IPS-15b (cell line): Measurements from ENCODE around the gene PDE5A.

Source experiments
- H3K27me3 ChIP-seq: one replicate; pipeline ENCODE4 v1.6.1; 2013; ENCODE audit warnings: low read length; ENCODE audit not compliant: control insufficient read depth, insufficient read depth
- H3K36me3 ChIP-seq: one replicate; pipeline ENCODE4 v1.6.1; 2013; ENCODE audit warnings: low read length; ENCODE audit not compliant: control insufficient read depth, insufficient read depth
- H3K4me1 ChIP-seq: one replicate; pipeline ENCODE4 v1.6.1; 2013; ENCODE audit warnings: mild to moderate bottlenecking, low read length; ENCODE audit not compliant: control insufficient read depth, insufficient read depth
- H3K4me3 ChIP-seq: one replicate; pipeline ENCODE4 v1.5.1; 2013; ENCODE audit warnings: low read depth, low read length
- H3K9ac ChIP-seq: one replicate; pipeline ENCODE4 v1.6.1; 2013; ENCODE audit warnings: low read depth, mild to moderate bottlenecking, low read length
- H3K9me3 ChIP-seq: one replicate; pipeline ENCODE4 v1.6.1; 2013; ENCODE audit warnings: mild to moderate bottlenecking, low read length; ENCODE audit not compliant: control insufficient read depth, insufficient read depth

PDE5A gene

DNA sequence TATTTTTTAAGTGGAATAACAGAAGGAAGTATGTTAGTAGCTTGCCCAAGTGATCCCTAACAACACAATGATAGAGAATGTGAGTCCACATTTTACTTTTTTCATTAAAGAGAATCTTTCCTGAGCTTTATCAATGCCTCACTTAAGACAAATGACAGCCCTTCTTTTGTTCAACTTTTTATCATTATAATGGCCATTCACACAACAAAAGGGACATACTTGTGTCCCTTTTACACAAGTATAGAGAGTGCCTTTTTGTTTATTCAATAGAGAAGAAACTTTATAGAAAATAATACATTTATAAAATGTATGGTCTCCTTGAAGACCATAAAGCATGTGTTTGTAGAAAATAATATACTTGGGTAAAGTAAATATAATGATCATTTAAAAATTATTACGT, 96.3 kb downstream of the PDE5A start:
- Histone ChIP-seq H3K9ac (no peak overlapping the region), H3K4me1 (peaks cover 26% of the 10 kb centered on the region), H3K27me3 (no peaks in the 10 kb centered on the region), H3K4me3 (no peak overlapping the region), H3K9me3 (peaks cover 6% of the 10 kb centered on the region), H3K36me3 (no peaks in the 10 kb centered on the region)

DNA sequence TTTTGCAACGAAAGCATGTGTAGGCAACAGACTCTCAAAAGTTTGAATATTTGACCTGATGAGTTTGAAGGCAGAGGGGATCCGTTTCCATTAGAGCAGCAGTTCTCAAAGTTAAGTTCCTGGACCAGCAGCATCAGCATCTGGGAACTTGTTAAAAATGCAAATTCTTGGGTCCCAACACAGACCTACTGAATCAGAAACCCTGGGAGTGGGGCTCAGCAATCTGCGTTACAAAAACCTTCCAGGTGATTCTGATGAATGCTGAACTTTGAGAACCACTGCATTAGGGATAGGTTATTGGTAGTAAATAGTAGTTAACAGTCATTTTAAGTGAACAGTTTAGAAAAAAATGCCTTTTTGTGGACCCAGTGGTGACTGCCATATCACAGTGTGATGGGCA, 98.8 kb downstream of the PDE5A start:
- Histone ChIP-seq H3K9me3 (peaks cover 5% of the 10 kb centered on the region), H3K9ac (no peak overlapping the region), H3K27me3 (no peaks in the 10 kb centered on the region), H3K36me3 (no peaks in the 10 kb centered on the region), H3K4me1 (peaks cover 22% of the 10 kb centered on the region), H3K4me3 (no peak overlapping the region)

DNA sequence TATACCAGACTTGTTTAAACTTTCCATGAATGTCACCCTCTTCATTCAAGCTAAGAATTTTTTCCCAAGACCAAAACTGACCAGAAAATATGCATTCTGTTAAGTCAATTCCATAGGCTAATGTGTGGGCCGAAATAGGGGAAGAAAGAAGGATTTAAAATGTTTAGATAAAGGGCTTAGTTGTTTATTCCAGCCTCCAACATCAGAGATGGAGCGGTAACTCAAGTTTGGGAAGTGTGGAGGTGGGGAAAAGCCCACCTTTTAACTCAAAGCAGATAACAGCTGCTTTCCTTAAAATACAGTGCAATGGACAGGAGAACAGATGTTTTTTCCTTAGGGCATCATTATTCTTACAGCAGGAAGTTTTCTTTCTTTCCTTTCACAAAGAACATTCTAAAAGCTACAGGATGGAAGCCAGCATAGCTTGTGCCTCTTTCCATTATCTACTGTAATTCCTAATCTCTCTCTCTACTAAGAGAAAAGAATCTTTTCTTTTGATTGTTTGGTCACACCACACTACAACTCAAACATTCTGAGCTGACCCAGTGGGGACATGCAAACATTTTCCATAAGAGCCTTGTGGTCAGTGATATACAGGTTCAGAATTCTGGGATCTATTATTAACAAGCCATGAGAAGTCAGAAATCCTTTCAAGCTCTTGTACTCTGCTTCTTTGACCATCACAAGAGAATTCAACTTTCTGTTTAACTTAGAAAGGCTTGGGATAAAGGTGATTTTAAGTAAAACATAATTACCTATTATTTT, 101.6 kb downstream of the PDE5A start:
- Histone ChIP-seq H3K36me3 (no peaks in the 10 kb centered on the region), H3K27me3 (no peaks in the 10 kb centered on the region), H3K4me1 (peaks cover 12% of the 10 kb centered on the region), H3K4me3 (no peak overlapping the region), H3K9ac (no peak overlapping the region), H3K9me3 (no peaks in the 10 kb centered on the region)

DNA sequence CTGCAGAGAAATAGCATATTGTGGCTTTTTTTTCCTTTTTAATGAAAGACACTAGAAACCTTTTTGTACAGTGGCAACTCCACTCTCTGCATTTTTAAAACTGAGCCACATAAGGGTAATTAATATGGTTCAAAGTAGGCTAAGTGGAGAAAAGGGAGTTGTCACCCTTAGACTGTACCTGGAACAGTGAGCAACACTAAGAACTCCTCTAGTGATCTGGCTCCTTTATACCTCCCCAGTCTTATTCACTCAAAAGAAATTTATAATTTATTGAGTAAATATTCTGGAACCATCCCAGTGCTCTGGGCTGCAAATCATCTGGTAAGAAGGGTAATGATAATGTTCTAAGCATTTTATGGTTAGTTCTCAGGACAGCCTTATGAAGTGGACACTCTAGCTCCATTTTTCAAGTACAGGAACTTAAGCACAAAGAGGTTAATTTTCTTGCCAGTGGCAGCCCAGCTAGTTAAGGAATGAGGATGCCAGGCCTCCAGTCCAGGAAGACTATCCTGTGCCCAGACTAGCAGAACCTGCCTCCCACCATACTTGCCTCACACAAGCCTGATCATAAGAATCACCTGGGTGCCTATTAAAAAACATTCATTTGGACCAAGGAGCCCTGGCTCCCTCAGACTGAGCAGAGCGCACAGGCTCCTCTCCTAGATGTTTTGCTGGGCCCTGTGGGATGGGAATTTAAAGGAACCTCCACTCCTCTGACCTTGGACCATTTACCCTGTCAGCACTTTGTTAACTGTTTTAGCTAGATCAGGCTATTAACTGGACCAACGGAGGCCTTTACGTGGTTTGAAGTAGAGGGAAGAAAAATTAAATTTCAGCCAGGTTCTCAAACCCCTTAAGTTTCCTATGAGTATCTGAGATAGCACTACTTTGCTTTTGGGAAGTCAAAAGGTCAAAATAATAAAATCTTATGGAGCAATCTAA, 102.6 kb downstream of the PDE5A start:
- Histone ChIP-seq H3K27me3 (no peaks in the 10 kb centered on the region), H3K36me3 (no peaks in the 10 kb centered on the region), H3K4me1 (peaks cover 11% of the 10 kb centered on the region), H3K4me3 (no peak overlapping the region), H3K9ac (no peak overlapping the region), H3K9me3 (no peaks in the 10 kb centered on the region)

DNA sequence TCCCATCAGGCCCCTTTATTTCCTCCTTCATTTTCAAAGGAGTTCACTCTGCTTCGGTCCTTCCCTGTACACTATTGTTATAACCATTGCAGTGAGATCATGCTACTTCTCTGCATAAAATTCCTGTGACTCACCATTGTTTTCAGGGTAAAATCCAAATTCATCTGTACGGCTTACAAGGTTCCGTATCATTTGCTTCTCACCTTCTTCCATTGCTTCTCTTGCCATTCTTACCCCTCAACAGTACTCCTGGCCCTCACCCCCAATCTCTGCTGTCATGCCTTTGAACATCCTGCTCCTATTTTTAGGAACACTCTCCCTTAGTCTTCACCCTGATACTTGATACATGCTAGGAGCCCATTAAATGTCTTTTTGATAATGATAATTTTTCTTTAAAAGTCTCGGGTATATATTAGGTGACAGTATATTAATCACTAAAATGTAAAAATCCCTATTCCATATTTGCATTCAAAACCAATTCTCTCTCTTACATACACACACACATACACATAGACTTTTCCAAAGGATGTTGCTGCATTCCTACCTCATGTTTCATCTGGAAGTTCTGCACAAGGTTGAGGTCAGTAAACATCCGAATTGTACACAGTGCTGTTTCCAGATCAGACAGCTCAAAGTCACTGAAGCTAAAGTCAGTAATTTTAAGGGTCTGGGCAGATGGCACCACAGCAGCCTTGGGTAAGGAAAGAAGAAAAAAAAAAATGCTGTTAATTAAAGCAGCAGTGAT, 103.4 kb downstream of the PDE5A start:
- H3K9ac ChIP-seq, result no peak overlapping the region
- no peaks in the 10 kb centered on the region for H3K9me3 ChIP-seq
- peaks cover 8% of the 10 kb centered on the region for H3K4me1 ChIP-seq
- H3K4me3 ChIP-seq, result no peak overlapping the region
- no peaks in the 10 kb centered on the region for H3K27me3 ChIP-seq
- H3K36me3 ChIP-seq, result no peaks in the 10 kb centered on the region

DNA sequence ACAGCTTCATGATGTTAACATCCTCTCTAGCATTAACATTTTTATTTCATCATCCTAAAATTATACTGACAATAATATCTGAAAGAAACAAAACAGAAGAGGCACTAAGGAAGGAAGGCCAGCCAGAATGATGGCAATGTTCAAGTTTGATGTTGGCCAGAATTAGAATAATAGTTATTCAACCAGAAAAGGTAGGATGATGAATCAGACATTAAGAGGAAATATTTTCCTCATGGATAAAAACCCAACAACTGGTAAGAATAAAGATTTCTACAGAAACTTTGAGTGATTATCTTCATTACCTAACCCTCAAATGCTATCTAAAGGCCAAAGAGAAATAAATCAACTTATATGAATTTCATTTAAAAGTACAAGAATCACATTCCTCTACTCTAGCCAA, 105.2 kb downstream of the PDE5A start:
- no peak overlapping the region for H3K9ac ChIP-seq
- H3K4me1 ChIP-seq, result peaks cover 1% of the 10 kb centered on the region
- no peaks in the 10 kb centered on the region for H3K27me3 ChIP-seq
- H3K9me3 ChIP-seq, result no peaks in the 10 kb centered on the region
- H3K4me3 ChIP-seq, result no peak overlapping the region
- no peaks in the 10 kb centered on the region for H3K36me3 ChIP-seq

DNA sequence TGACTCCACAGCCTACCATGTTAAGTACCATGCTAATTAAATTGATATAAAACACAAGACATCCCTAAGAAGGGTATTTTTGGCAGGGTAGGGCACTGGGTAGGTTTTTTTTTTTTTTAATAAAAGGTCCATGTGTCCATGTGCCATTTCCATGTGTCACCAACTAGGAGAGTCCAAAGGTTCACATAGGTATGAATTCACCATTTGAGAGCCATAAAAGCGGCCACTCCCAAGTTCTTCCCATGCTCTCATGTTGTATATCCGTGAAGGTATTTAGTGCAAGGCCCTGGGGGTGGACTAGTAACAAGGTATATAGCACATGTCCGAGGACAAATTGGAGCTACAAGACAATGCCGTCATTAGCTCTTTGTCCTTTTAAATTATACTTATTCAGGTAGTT, 107.3 kb downstream of the PDE5A start:
- Histone ChIP-seq H3K9me3 (no peaks in the 10 kb centered on the region), H3K4me3 (no peak overlapping the region), H3K9ac (no peak overlapping the region), H3K27me3 (no peaks in the 10 kb centered on the region), H3K36me3 (no peaks in the 10 kb centered on the region), H3K4me1 (peaks cover 5% of the 10 kb centered on the region)

DNA sequence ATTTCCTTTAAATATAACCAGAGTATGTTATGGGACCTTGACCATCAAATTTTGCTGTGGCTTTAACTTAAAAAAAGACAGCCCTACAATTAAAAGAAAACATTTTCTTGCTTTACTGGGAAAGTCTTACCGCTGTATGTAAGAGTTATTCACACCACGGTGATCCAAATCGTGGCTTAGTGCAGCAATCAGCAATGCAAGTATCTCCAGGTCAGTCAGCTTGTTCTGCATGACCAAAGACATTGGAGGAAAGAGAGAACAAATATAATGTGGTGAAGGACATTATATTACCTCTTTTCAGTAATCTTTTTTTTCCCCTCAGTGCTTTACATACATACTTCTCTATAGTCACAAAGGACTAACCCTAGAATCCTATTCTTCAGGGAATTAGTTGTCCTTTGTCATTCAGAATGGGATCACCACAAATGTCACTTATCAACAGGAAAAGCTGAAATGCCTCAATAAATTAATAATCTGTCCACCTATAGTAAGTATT, 109.6 kb downstream of the PDE5A start:
- Histone ChIP-seq H3K4me1 (peaks cover 5% of the 10 kb centered on the region), H3K9ac (no peak overlapping the region), H3K27me3 (no peaks in the 10 kb centered on the region), H3K4me3 (no peak overlapping the region), H3K9me3 (no peaks in the 10 kb centered on the region), H3K36me3 (no peaks in the 10 kb centered on the region)

DNA sequence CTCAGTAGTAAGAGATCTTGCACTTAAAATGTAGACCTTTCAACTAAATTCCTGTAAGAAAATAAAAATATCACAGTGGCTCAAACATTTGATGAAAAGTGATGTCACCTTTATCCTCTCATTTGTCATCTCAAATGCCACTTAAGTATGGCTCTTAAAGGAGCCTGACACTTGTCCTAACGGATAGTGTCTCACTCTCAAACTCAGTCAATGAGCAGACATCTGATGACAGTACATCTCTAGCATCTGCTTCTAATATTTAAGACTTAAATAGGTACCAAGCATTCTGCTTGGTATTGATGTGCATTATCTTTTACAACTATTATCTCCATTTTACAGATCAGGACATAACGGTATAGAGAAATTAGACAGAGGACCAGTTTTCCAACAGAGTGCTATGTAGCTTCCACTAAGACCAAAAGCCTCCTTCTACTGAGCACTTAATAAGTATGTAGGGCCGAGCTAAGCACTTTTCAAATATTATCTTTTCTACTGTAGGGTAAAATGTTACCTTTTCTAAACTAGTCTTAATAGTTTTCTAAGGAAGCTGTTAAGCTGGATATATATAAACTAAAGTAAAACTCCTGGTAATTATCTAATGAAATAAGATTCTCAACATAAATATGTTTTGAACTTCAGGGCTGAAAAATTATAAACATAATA, 110.2 kb downstream of the PDE5A start:
- Histone ChIP-seq H3K9ac (no peak overlapping the region), H3K27me3 (no peaks in the 10 kb centered on the region), H3K4me3 (no peak overlapping the region), H3K9me3 (no peaks in the 10 kb centered on the region), H3K4me1 (peaks cover 5% of the 10 kb centered on the region), H3K36me3 (no peaks in the 10 kb centered on the region)

DNA sequence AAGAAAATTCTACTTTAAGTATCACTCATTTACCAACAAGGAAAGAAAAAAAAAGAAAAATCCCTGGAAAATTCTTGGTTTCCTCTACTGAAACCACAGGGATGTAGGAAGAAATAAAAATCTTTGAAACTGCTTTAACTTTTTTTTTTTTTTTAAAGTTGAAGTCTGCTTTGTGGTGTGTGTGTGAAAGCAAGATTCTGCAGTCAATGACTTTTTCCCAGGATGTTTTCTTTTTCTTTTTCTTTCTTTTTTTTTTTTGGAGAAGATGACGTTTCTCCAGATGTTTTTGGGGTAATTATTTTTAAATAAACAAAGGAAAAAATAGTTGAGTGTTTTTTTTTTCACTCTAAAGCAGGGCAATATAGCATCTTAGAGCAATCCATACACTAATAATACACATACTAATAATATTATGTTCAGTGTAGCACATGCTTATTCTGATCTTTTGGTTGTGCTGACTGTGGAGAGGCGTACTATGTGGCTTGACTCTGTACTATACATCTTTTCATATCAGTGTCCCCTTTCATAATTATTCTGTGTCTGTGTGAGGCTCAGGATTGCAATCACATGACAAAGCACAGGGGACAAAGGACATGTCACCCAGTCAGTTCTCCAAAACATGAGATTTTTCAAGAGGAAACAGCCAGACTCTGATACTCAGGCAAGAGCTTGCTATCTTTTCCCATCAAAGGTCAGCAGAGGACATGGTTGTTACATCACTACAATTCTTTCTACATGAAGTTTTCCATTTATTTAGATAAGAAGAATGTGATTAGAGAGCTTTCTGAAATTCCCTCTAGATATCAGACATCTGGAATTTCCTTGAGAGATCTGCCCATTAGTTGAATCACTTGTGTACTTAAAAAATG, 111.0 kb downstream of the PDE5A start:
- H3K4me1 ChIP-seq, result peaks cover 5% of the 10 kb centered on the region
- no peak overlapping the region for H3K4me3 ChIP-seq
- H3K36me3 ChIP-seq, result no peaks in the 10 kb centered on the region
- no peaks in the 10 kb centered on the region for H3K27me3 ChIP-seq
- no peak overlapping the region for H3K9ac ChIP-seq
- no peaks in the 10 kb centered on the region for H3K9me3 ChIP-seq
